Panc1 (cell line): ENCODE measurements around the gene AGFG1.

Source experiments
- POLR2AphosphoS5 ChIP-seq: IDR thresholded peaks from 2 replicates; pipeline ENCODE4 v1.6.1; 2012; ENCODE audit warnings: mild to moderate bottlenecking, low read depth, low read length, moderate library complexity
- SIN3A ChIP-seq: IDR thresholded peaks from 2 replicates; pipeline ENCODE4 v1.6.1; 2012; ENCODE audit warnings: low read depth, mild to moderate bottlenecking, low read length, moderate library complexity, borderline replicate concordance; ENCODE audit not compliant: insufficient read depth
- TF ChIP-seq, protein P1 (sequence below), 2 experiments: IDR thresholded peaks; 2 replicates each; pipeline ENCODE4 v1.6.1; 2011 to 2012; ENCODE audit warnings: low read depth in 2 of 2, control low read depth in 1 of 2, low read length in 1 of 2, mild to moderate bottlenecking in 1 of 2, moderate library complexity in 1 of 2; ENCODE audit not compliant: insufficient read depth in 1 of 2
- TF ChIP-seq, protein P2 (sequence below): fragments of 450-650 bp; IDR thresholded peaks from 2 replicates; pipeline ENCODE4 v1.5.1; 2017; ENCODE audit warnings: mild to moderate bottlenecking

DNA sequence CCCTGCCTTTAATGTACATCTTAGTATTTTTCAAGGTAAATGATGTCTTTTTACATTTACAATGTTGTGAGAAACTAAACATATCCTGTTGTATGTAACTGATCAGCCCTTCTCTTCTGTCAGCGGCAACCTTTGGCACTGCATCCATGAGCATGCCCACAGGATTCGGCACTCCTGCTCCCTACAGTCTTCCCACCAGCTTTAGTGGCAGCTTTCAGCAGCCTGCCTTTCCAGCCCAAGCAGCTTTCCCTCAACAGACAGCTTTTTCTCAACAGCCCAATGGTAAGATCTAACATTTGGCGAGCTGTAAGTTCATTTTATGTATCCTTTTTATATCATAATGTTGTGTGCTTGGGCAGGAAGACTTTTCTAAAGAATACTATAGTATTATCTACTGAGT, 79.9 kb downstream of the AGFG1 start:
- TF ChIP-seq, protein P1, sequence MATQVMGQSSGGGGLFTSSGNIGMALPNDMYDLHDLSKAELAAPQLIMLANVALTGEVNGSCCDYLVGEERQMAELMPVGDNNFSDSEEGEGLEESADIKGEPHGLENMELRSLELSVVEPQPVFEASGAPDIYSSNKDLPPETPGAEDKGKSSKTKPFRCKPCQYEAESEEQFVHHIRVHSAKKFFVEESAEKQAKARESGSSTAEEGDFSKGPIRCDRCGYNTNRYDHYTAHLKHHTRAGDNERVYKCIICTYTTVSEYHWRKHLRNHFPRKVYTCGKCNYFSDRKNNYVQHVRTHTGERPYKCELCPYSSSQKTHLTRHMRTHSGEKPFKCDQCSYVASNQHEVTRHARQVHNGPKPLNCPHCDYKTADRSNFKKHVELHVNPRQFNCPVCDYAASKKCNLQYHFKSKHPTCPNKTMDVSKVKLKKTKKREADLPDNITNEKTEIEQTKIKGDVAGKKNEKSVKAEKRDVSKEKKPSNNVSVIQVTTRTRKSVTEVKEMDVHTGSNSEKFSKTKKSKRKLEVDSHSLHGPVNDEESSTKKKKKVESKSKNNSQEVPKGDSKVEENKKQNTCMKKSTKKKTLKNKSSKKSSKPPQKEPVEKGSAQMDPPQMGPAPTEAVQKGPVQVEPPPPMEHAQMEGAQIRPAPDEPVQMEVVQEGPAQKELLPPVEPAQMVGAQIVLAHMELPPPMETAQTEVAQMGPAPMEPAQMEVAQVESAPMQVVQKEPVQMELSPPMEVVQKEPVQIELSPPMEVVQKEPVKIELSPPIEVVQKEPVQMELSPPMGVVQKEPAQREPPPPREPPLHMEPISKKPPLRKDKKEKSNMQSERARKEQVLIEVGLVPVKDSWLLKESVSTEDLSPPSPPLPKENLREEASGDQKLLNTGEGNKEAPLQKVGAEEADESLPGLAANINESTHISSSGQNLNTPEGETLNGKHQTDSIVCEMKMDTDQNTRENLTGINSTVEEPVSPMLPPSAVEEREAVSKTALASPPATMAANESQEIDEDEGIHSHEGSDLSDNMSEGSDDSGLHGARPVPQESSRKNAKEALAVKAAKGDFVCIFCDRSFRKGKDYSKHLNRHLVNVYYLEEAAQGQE (IDR thresholded peaks at IDR 0.05; ENCODE audit: insufficient read depth in 1 of 2, low read depth in 2 of 2, low read length in 1 of 2) = no peak
- TF ChIP-seq, protein P2, sequence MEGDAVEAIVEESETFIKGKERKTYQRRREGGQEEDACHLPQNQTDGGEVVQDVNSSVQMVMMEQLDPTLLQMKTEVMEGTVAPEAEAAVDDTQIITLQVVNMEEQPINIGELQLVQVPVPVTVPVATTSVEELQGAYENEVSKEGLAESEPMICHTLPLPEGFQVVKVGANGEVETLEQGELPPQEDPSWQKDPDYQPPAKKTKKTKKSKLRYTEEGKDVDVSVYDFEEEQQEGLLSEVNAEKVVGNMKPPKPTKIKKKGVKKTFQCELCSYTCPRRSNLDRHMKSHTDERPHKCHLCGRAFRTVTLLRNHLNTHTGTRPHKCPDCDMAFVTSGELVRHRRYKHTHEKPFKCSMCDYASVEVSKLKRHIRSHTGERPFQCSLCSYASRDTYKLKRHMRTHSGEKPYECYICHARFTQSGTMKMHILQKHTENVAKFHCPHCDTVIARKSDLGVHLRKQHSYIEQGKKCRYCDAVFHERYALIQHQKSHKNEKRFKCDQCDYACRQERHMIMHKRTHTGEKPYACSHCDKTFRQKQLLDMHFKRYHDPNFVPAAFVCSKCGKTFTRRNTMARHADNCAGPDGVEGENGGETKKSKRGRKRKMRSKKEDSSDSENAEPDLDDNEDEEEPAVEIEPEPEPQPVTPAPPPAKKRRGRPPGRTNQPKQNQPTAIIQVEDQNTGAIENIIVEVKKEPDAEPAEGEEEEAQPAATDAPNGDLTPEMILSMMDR = no peak
- no peak for TF ChIP-seq POLR2AphosphoS5
- TF ChIP-seq SIN3A = no peak
